CD4-positive, alpha-beta memory T cell (primary cell): ENCODE data around the gene TNRC6C. TPM values are rescaled to one million over a fixed set of nuclear protein-coding genes. Genes with fewer than 3 reads are reported as not detected.
A peak's percentile ranks its signal among the peaks of the same experiment; 100 is the strongest.

Source experiments
- CTCF ChIA-PET: fragments of 350-600 bp; sonication (Branson Sonifier 250); formaldehyde crosslinking; loops from one replicate; lab custom pipeline; 2021; ENCODE audit warnings: inconsistent platforms; ENCODE audit not compliant: partially characterized antibody; lab: Charles Lee
- POLR2A ChIA-PET: fragments of 350-600 bp; sonication (Branson Sonifier 250); formaldehyde crosslinking; loops from one replicate; lab custom pipeline; 2021; ENCODE audit not compliant: partially characterized antibody; lab: Charles Lee
- DNase-seq, 5 donors: peaks; one replicate each; pipeline versions ENCODE4 v3.0.0 to v3.0.0-alpha.2; 2020 to 2022; ENCODE audit warnings: mixed read lengths in 1 of 5
- H3K27ac ChIP-seq: one replicate; pipeline ENCODE4 v1.7.0; 2013; ENCODE audit warnings: low read depth, low read length
- H3K27me3 ChIP-seq: 2 replicates; pipeline ENCODE4 v1.7.0; 2013; ENCODE audit warnings: mild to moderate bottlenecking, low read length, moderate library complexity; ENCODE audit not compliant: insufficient read depth
- H3K36me3 ChIP-seq: 2 replicates; pipeline ENCODE4 v1.7.0; 2013; ENCODE audit warnings: mild to moderate bottlenecking, low read length, moderate library complexity; ENCODE audit not compliant: insufficient read depth
- H3K4me1 ChIP-seq: 2 replicates; pipeline ENCODE4 v1.7.0; 2013; ENCODE audit warnings: mild to moderate bottlenecking, low read length, moderate library complexity; ENCODE audit not compliant: insufficient read depth
- H3K4me3 ChIP-seq, 2 donors: one replicate each; pipeline ENCODE4 v1.7.0; 2013; ENCODE audit warnings: low read length in 2 of 2, mild to moderate bottlenecking in 1 of 2
- H3K9me3 ChIP-seq, 2 donors: one replicate each; pipeline ENCODE4 v1.7.0; 2013; ENCODE audit warnings: low read length in 2 of 2, control low read depth in 1 of 2; ENCODE audit not compliant: control insufficient read depth in 1 of 2
- H3K27ac Mint-ChIP-seq, 7 donors: one replicate each; pipeline ENCODE4 v1.8.0; 2020 to 2021; ENCODE audit warnings: mixed read lengths in 7 of 7, mild to moderate bottlenecking in 6 of 7, inconsistent platforms in 3 of 7, moderate library complexity in 3 of 7
- H3K27me3 Mint-ChIP-seq, 2 donors: one replicate each; pipeline ENCODE4 v1.8.0; 2020 to 2021; ENCODE audit warnings: mixed read lengths in 2 of 2
- H3K36me3 Mint-ChIP-seq, 2 donors: one replicate each; pipeline ENCODE4 v1.8.0; 2020 to 2021; ENCODE audit warnings: mixed read lengths in 2 of 2, inconsistent platforms in 1 of 2, mild to moderate bottlenecking in 1 of 2
- H3K4me1 Mint-ChIP-seq, 4 donors: one replicate each; pipeline ENCODE4 v1.8.0; 2020 to 2021; ENCODE audit warnings: mixed read lengths in 4 of 4, mild to moderate bottlenecking in 1 of 4
- H3K4me3 Mint-ChIP-seq, 8 donors: one replicate each; pipeline ENCODE4 v1.8.0; 2020 to 2021; ENCODE audit warnings: mixed read lengths in 8 of 8, mild to moderate bottlenecking in 7 of 8, moderate library complexity in 6 of 8, inconsistent platforms in 3 of 8
- H3K9me3 Mint-ChIP-seq, 8 donors: one replicate each; pipeline ENCODE4 v1.8.0; 2020 to 2021; ENCODE audit warnings: mixed read lengths in 8 of 8, mild to moderate bottlenecking in 5 of 8, inconsistent platforms in 3 of 8, moderate library complexity in 1 of 8
- intact Hi-C: fragments of 100-400 bp; cut with micrococcal nuclease; formaldehyde crosslinking; loops from one replicate; pipeline ENCODE4 v1.15.1; 2023
- polyA plus RNA-seq, 2 donors: library from polyadenylated mRNA; unstranded; fragments of 300-500 nt; fragmentation: Illumina TruSeq; gene quantifications; one replicate each; pipeline ENCODE4 v1.2.3, GENCODE V29; 2021
- total RNA-seq, 2 experiments: library from RNA; stranded (reverse); gene quantifications; one replicate each; pipeline ENCODE4 v1.2.3, GENCODE V29; 2021

The TNRC6C gene
- total and polyA plus RNA-seq, 4 experiments from 2014 or later, result 1.3 to 112 (median 57.0) TPM

- Histone ChIP-seq H3K36me3 (no peaks in the 10 kb centered on the region), H3K27ac (peak overlapping the region; percentile 12), H3K4me1 (peaks cover 23% of the 10 kb centered on the region), H3K4me3 (no peak overlapping the region), H3K9me3 (no peaks in the 10 kb centered on the region), H3K27me3 (no peaks in the 10 kb centered on the region)
- Mint-ChIP-seq H3K36me3 (peaks cover 5 to 10% of the 10 kb centered on the region in 2 donors), H3K4me1 (peaks cover 20 to 31% (median 24%) of the 10 kb centered on the region in 4 donors), H3K4me3 (peak overlapping the region in 2 of 8 donors; percentile 21 to 71), H3K27ac (peak overlapping the region in 5 of 7 donors; percentile 25 to 70 (median 33)), H3K9me3 (no peaks in the 10 kb centered on the region), H3K27me3 (no peaks in the 10 kb centered on the region)
- ChIA-PET POLR2A (interaction anchor here (0.7 to 1.7 kb wide), 6 partner anchors 21 to 232 kb away, joined by 3 to 6 read pairs (median 4); partner anchors contain the start of gene TNRC6C), CTCF (interaction anchor here (0.7 to 12.2 kb wide), 25 partner anchors 8 to 593 kb away, joined by 3 to 121 read pairs (median 4); partner anchors contain the start of genes AFMID and TK1)
- intact Hi-C loops, result loop anchor here (1.0 kb wide), 2 partner anchors 157 to 232 kb away; no protein-coding TSS in a partner anchor
- DNase-seq, result peak in 4 of 5 donors; percentile 26 to 38 (median 29)
Measured at GRCh38 chr17:78019367-78019975, 61.0 kb downstream of the TNRC6C start.

GRCh38 chr17:78019976-78020716, 61.6 kb downstream of the TNRC6C start:
- no peak overlapping the region for H3K4me3 ChIP-seq
- intact Hi-C loops, result loop anchor here (1.0 kb wide), 2 partner anchors 156 to 231 kb away; no protein-coding TSS in a partner anchor
- Mint-ChIP-seq H3K4me3 (peak overlapping the region in 7 of 8 donors; percentile 14 to 77 (median 67)), H3K27ac (peak overlapping the region in 6 of 7 donors; percentile 4 to 84 (median 65)), H3K27me3 (no peaks in the 10 kb centered on the region), H3K9me3 (no peaks in the 10 kb centered on the region), H3K36me3 (peaks cover 5 to 14% of the 10 kb centered on the region in 2 donors), H3K4me1 (peaks cover 20 to 31% (median 25%) of the 10 kb centered on the region in 4 donors)
- H3K36me3 ChIP-seq, result no peaks in the 10 kb centered on the region
- POLR2A ChIA-PET, result interaction anchor here (0.8 to 1.7 kb wide), 5 partner anchors 21 to 477 kb away, joined by 3 to 6 read pairs (median 4); partner anchors contain the start of gene TNRC6C
- H3K27me3 ChIP-seq, result no peaks in the 10 kb centered on the region
- no peaks in the 10 kb centered on the region for H3K9me3 ChIP-seq
- H3K27ac ChIP-seq, result peak overlapping the region; percentile 12
- DNase-seq, result no peak
- peaks cover 23% of the 10 kb centered on the region for H3K4me1 ChIP-seq
- CTCF ChIA-PET, result interaction anchor here (1.0 to 12.2 kb wide), 18 partner anchors 8 to 476 kb away, joined by 3 to 121 read pairs (median 5); partner anchors contain the start of gene TNRC6C

- H3K36me3 ChIP-seq, result no peaks in the 10 kb centered on the region
- no peak for DNase-seq
- peaks cover 22 to 31% (median 27%) of the 10 kb centered on the region in 4 donors for H3K4me1 Mint-ChIP-seq
- H3K4me3 Mint-ChIP-seq, result peak overlapping the region in 3 of 8 donors; percentile 45 to 77 (median 55)
- no peaks in the 10 kb centered on the region for H3K27me3 ChIP-seq
- H3K4me1 ChIP-seq, result peaks cover 23% of the 10 kb centered on the region
- H3K27ac Mint-ChIP-seq, result peak overlapping the region; percentile 13 to 83 (median 72)
- intact Hi-C loops, result no loop called here
- ChIA-PET POLR2A (interaction anchor here (0.9 to 1.7 kb wide), 4 partner anchors 62 to 478 kb away, joined by 3 to 6 read pairs (median 4); partner anchors contain the start of gene TNRC6C), CTCF (interaction anchor here (1.2 to 12.2 kb wide), 11 partner anchors 9 to 477 kb away, joined by 3 to 121 read pairs (median 9); partner anchors contain the start of gene TNRC6C)
- H3K4me3 ChIP-seq, result no peak overlapping the region
- no peak overlapping the region for H3K27ac ChIP-seq
- no peaks in the 10 kb centered on the region for H3K27me3 Mint-ChIP-seq
- no peaks in the 10 kb centered on the region for H3K9me3 Mint-ChIP-seq
- no peaks in the 10 kb centered on the region for H3K9me3 ChIP-seq
- H3K36me3 Mint-ChIP-seq, result peaks cover 5 to 15% of the 10 kb centered on the region in 2 donors
Measured at GRCh38 chr17:78020717-78021108, 62.2 kb downstream of the TNRC6C start.

GRCh38 chr17:78022425-78022824, 63.9 kb downstream of the TNRC6C start:
- Histone ChIP-seq H3K4me3 (no peak overlapping the region), H3K27ac (no peak overlapping the region), H3K4me1 (peaks cover 24% of the 10 kb centered on the region), H3K9me3 (no peaks in the 10 kb centered on the region), H3K36me3 (no peaks in the 10 kb centered on the region), H3K27me3 (no peaks in the 10 kb centered on the region)
- Mint-ChIP-seq H3K4me1 (peaks cover 30 to 46% (median 38%) of the 10 kb centered on the region in 4 donors), H3K4me3 (no peak overlapping the region), H3K27ac (peak overlapping the region in 2 of 7 donors; percentile 18 to 38), H3K9me3 (no peaks in the 10 kb centered on the region), H3K36me3 (peaks cover 12 to 21% of the 10 kb centered on the region in 2 donors), H3K27me3 (no peaks in the 10 kb centered on the region)
- intact Hi-C loops, result no loop called here
- ChIA-PET POLR2A (no interaction called here), CTCF (interaction anchor here (0.7 to 1.7 kb wide), 4 partner anchors 9 to 154 kb away, joined by 3 to 8 read pairs (median 4); no protein-coding TSS in a partner anchor)
- DNase-seq, result no peak

- peak overlapping the region in 1 of 7 donors; percentile 48 for H3K27ac Mint-ChIP-seq
- DNase-seq, result no peak
- H3K9me3 Mint-ChIP-seq, result no peaks in the 10 kb centered on the region
- Histone ChIP-seq H3K4me3 (no peak overlapping the region), H3K4me1 (peaks cover 29% of the 10 kb centered on the region), H3K27me3 (no peaks in the 10 kb centered on the region), H3K27ac (no peak overlapping the region), H3K9me3 (no peaks in the 10 kb centered on the region), H3K36me3 (no peaks in the 10 kb centered on the region)
- no peak overlapping the region for H3K4me3 Mint-ChIP-seq
- POLR2A ChIA-PET, result no interaction called here
- H3K27me3 Mint-ChIP-seq, result no peaks in the 10 kb centered on the region
- CTCF ChIA-PET, result interaction anchor here (0.6 to 1.7 kb wide), 6 partner anchors 9 to 694 kb away, joined by 3 to 8 read pairs (median 3); no protein-coding TSS in a partner anchor
- H3K4me1 Mint-ChIP-seq, result peaks cover 34 to 51% (median 43%) of the 10 kb centered on the region in 4 donors
- peaks cover 12 to 19% of the 10 kb centered on the region in 2 donors for H3K36me3 Mint-ChIP-seq
- intact Hi-C loops, result no loop called here
Measured at GRCh38 chr17:78023042-78023441, 64.5 kb downstream of the TNRC6C start.

- H3K4me3 ChIP-seq, result no peak overlapping the region
- H3K27ac Mint-ChIP-seq, result peak overlapping the region in 5 of 7 donors; percentile 7 to 77 (median 10)
- DNase-seq, result no peak
- no peak overlapping the region for H3K4me3 Mint-ChIP-seq
- H3K9me3 ChIP-seq, result no peaks in the 10 kb centered on the region
- ChIA-PET CTCF (interaction anchor here (1.1 kb wide), 1 partner anchor 12 kb away, joined by 3 read pairs; no protein-coding TSS in a partner anchor), POLR2A (interaction anchor here (0.5 kb wide), 1 partner anchor 32 kb away, joined by 5 read pairs; no protein-coding TSS in a partner anchor)
- H3K27me3 ChIP-seq, result no peaks in the 10 kb centered on the region
- H3K36me3 Mint-ChIP-seq, result peaks cover 12 to 32% of the 10 kb centered on the region in 2 donors
- no peaks in the 10 kb centered on the region for H3K27me3 Mint-ChIP-seq
- no peaks in the 10 kb centered on the region for H3K9me3 Mint-ChIP-seq
- intact Hi-C loops, result no loop called here
- peaks cover 11% of the 10 kb centered on the region for H3K4me1 ChIP-seq
- H3K36me3 ChIP-seq, result peaks cover 3% of the 10 kb centered on the region
- peaks cover 24 to 29% (median 26%) of the 10 kb centered on the region in 4 donors for H3K4me1 Mint-ChIP-seq
- H3K27ac ChIP-seq, result no peak overlapping the region
Measured at GRCh38 chr17:78026381-78026780, 67.9 kb downstream of the TNRC6C start.
